Transverse colon (tissue), 4 donors: Measurements from ENCODE around the gene XKRX. TPM values are rescaled to one million over a fixed set of nuclear protein-coding genes. Genes with fewer than 3 reads are reported as not detected.

Source experiments
- DNase-seq: peaks from one replicate; pipeline ENCODE4 v3.0.0-alpha.2; 2019
- H3K27ac ChIP-seq, 4 donors: fragments of 200-600 bp; sonication (generic); 2 replicates each; pipeline ENCODE4 v1.5.1; 2016 to 2018; ENCODE audit warnings: inconsistent platforms in 4 of 4
- H3K27me3 ChIP-seq: fragments of 200-600 bp; sonication (generic); 2 replicates; pipeline ENCODE4 v1.5.1; 2017; ENCODE audit warnings: inconsistent platforms
- H3K36me3 ChIP-seq, 4 donors: fragments of 200-600 bp; sonication (generic); 2 replicates each; pipeline ENCODE4 v1.5.1; 2017 to 2019; ENCODE audit warnings: inconsistent platforms in 4 of 4
- H3K4me1 ChIP-seq, 4 donors: fragments of 200-600 bp; sonication (generic); 2 replicates each; pipeline ENCODE4 v1.5.1; 2017 to 2020; ENCODE audit warnings: inconsistent platforms in 4 of 4
- H3K4me3 ChIP-seq, 4 donors: fragments of 200-600 bp; sonication (generic); 1 replicate in 1 of 4; 2 replicates in 3 of 4; pipeline versions ENCODE4 v1.5.1 to v1.6.1; 2017 to 2019; ENCODE audit warnings: inconsistent platforms in 4 of 4
- H3K9me3 ChIP-seq, 2 donors: fragments of 200-600 bp; sonication (generic); 2 replicates each; pipeline ENCODE4 v1.5.1; 2017 to 2019; ENCODE audit warnings: inconsistent platforms in 2 of 2
- EP300 ChIP-seq: sonication (generic); formaldehyde crosslinking; IDR thresholded peaks from one replicate; pipeline ENCODE4 v1.6.1; 2017; ENCODE audit warnings: antibody characterized with exemption, low read depth
- POLR2A ChIP-seq: fragments of 450-650 bp; IDR thresholded peaks from one replicate; pipeline ENCODE4 v1.6.1; 2016; ENCODE audit warnings: antibody characterized with exemption, mild to moderate bottlenecking, moderate library complexity
- POLR2AphosphoS5 ChIP-seq, 3 donors: sonication (generic); formaldehyde crosslinking; IDR thresholded peaks; one replicate each; pipeline ENCODE4 v1.6.1; 2016; ENCODE audit warnings: antibody characterized with exemption in 3 of 3
- WGBS, 2 donors: methylation state at CpG; one replicate each; pipeline ENCODE4 v1.1.5; 2018; ENCODE audit warnings: low coverage in 1 of 2; 5-methylcytosine and 5-hydroxymethylcytosine counted together
- in situ Hi-C, 4 donors: fragments of 200-750 bp; cut with MboI; loops; one replicate each; pipeline versions ENCODE4 v1.15.0 to v1.15.1; 2017; ENCODE audit warnings: low sequenced_read_pairs in 3 of 4, low pct_ligation_motif_present in 1 of 4, low pct_unique_long_range_greater_than_20kb in 1 of 4
- intact Hi-C: fragments of 100-400 bp; cut with DNase I; formaldehyde crosslinking; loops from one replicate; pipeline ENCODE4 v1.15.1; 2023; ENCODE audit warnings: low total_unique reads
- total RNA-seq, 4 donors: library from RNA; depleted of rRNA; stranded (reverse); fragments of >200 nt; gene quantifications; one replicate each; pipeline ENCODE4 v1.1.0, GENCODE V29; 2016
- TF ChIP-seq, protein P1 (sequence below), 5 experiments: fragments of 200-600 bp in 3 of 5; fragments of 450-650 bp in 2 of 5; sonication (generic) in 3 of 5; IDR thresholded peaks; 1 replicate in 2 of 5; 2 replicates in 3 of 5; pipeline ENCODE4 v1.5.1; 2016 to 2017; ENCODE audit warnings: antibody characterized with exemption in 5 of 5, inconsistent platforms in 3 of 5, mild to moderate bottlenecking in 2 of 5, moderate library complexity in 1 of 5

Gene XKRX
- total RNA-seq, 4 donors from 2014 or later, result 1.9 to 5.9 (median 2.2) TPM

DNA sequence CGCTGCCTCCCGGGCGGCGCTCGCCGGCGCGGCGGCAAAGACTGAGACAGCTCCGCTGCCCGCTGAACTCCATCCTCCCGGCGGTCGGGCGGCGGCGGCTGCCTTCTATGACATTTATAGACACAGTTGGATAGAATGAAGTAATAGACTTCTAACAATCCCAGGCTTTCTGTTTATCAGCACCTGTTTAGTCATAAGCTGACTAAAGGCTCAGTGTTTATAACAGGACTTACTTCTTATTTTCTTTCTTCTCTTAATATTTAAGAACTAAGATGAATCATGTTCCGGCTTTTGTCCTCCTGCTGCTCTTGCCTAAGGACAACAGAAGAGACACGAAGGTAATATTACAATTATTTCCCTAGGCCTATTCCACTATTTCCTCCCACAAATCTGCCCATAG lies 44.7 kb upstream of the XKRX start:
- in situ Hi-C loops, result no loop called here
- TF ChIP-seq POLR2A (no peak), EP300 (no peak), POLR2AphosphoS5 (IDR thresholded peaks at IDR 0.05) (no peak)
- TF ChIP-seq, protein P1, sequence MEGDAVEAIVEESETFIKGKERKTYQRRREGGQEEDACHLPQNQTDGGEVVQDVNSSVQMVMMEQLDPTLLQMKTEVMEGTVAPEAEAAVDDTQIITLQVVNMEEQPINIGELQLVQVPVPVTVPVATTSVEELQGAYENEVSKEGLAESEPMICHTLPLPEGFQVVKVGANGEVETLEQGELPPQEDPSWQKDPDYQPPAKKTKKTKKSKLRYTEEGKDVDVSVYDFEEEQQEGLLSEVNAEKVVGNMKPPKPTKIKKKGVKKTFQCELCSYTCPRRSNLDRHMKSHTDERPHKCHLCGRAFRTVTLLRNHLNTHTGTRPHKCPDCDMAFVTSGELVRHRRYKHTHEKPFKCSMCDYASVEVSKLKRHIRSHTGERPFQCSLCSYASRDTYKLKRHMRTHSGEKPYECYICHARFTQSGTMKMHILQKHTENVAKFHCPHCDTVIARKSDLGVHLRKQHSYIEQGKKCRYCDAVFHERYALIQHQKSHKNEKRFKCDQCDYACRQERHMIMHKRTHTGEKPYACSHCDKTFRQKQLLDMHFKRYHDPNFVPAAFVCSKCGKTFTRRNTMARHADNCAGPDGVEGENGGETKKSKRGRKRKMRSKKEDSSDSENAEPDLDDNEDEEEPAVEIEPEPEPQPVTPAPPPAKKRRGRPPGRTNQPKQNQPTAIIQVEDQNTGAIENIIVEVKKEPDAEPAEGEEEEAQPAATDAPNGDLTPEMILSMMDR (IDR thresholded peaks at IDR 0.05), result no peak
- WGBS, 2 donors, result 97 to 100% methylated on average over 1 to 19 of the region's 19 CpGs
- H3K9me3 ChIP-seq, result no peaks in the 10 kb centered on the region
- intact Hi-C loops, result no loop called here
- no peaks in the 10 kb centered on the region for H3K27me3 ChIP-seq
- no peaks in the 10 kb centered on the region for H3K4me1 ChIP-seq
- H3K4me3 ChIP-seq, result no peak overlapping the region
- H3K27ac ChIP-seq, result no peak overlapping the region
- no peak for DNase-seq
- no peaks in the 10 kb centered on the region for H3K36me3 ChIP-seq

DNA sequence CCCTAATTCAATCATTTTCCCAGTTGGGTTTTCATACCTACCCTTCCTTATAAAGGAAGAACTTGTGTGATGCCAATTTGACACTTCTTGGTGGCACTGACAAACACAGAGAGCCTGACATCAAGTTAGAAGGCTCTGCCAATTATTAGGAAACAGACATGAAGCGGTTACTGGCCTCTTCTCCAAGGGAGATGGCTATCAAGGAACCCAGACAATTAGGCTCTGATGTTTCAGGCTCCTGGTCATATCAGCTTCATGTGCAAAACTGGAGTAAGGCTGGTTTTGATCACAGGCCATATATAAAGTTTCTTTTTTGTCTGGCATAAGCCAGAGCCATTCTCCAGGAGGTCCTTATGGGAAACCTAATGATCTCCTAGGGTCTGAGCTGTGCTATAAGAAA lies 41.2 kb upstream of the XKRX start:
- WGBS, 2 donors, result 60% methylated on average over 1 of the region's 1 CpG; no CpG with 5 or more reads in 1 of the 2 donors
- in situ Hi-C loops (no loop called here), intact Hi-C loops (loop anchor here (5.0 kb wide), 1 partner anchor 732 kb away; no protein-coding TSS in a partner anchor)
- no peak for TF ChIP-seq POLR2AphosphoS5 (IDR thresholded peaks at IDR 0.05)
- Histone ChIP-seq H3K4me1 (no peaks in the 10 kb centered on the region), H3K27me3 (no peaks in the 10 kb centered on the region), H3K27ac (no peak overlapping the region), H3K9me3 (no peaks in the 10 kb centered on the region), H3K36me3 (no peaks in the 10 kb centered on the region), H3K4me3 (no peak overlapping the region)
- no peak for DNase-seq

DNA sequence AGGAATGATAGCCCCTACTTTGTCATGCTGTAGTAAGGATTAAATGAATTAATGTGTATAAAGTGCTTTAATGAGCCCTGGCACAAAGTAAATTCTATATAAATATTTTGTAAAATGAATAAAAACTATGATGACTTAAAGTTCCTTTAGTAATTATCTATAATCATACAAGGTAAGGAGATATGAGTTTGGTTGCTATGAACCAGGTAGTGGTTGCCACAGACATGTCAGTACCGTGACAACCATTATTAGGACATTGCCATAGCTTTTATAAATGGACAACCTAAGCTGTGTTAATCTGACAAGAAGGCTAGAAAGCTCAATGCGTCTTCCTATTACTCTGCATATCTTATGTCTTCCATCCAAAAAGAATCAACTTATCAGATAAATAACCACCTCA lies 40.7 kb upstream of the XKRX start, which contains the start of gene ARL13A:
Gene ARL13A, plus strand, starts transcription at position 301 of the 400 bp plus-strand sequence. CDS start 3,982 bp downstream, outside the sequence.
- Histone ChIP-seq H3K4me1 (peaks cover 0 to 2% (median 0%) of the 10 kb centered on the region in 4 donors), H3K4me3 (no peak within 1 kb of the TSS), H3K27ac (no peak within 1 kb of the TSS), H3K9me3 (no peaks in the 10 kb centered on the region), H3K27me3 (no peaks in the 10 kb centered on the region), H3K36me3 (no peaks in the 10 kb centered on the region)
- WGBS, 2 donors, result 74 to 80% methylated on average over 1 to 2 of the region's 2 CpGs
- TF ChIP-seq EP300, result no peak
- TF ChIP-seq POLR2AphosphoS5 (IDR thresholded peaks at IDR 0.05), result no peak
- TF ChIP-seq, protein P1 (IDR thresholded peaks at IDR 0.05), result no peak
- no peak for TF ChIP-seq POLR2A
- in situ Hi-C loops (no loop called here), intact Hi-C loops (loop anchor here (5.0 kb wide), 1 partner anchor 733 kb away; no protein-coding TSS in a partner anchor)
- DNase-seq, result no peak

DNA sequence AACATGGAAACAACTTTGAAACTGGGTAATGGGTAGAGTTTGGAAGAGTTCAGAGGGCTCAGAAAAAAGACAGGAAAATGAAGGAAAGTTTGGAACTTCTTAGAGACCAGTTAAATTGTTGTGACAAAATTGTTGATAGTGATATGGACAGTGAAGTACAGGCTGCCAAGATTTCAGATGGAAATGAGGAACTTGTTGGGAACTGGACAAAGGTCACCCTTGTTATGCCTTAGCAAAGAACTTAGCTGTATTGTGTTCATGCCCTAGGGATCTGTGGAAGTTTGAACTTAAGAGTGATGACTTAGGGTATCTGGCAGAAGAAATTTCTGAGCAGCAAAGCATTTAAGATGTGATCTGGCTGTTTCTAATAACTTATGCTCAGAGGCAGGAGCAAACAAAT lies 35.6 kb upstream of the XKRX start:
- Histone ChIP-seq H3K27me3 (no peaks in the 10 kb centered on the region), H3K9me3 (no peaks in the 10 kb centered on the region), H3K4me1 (peaks cover 0 to 2% (median 0%) of the 10 kb centered on the region in 4 donors), H3K4me3 (no peak overlapping the region), H3K27ac (no peak overlapping the region), H3K36me3 (no peaks in the 10 kb centered on the region)
- no peak for DNase-seq
- intact Hi-C loops, result no loop called here
- in situ Hi-C loops, result no loop called here
- TF ChIP-seq, protein P1 (IDR thresholded peaks at IDR 0.05), result no peak
- TF ChIP-seq POLR2A (no peak), EP300 (no peak), POLR2AphosphoS5 (IDR thresholded peaks at IDR 0.05) (no peak)

DNA sequence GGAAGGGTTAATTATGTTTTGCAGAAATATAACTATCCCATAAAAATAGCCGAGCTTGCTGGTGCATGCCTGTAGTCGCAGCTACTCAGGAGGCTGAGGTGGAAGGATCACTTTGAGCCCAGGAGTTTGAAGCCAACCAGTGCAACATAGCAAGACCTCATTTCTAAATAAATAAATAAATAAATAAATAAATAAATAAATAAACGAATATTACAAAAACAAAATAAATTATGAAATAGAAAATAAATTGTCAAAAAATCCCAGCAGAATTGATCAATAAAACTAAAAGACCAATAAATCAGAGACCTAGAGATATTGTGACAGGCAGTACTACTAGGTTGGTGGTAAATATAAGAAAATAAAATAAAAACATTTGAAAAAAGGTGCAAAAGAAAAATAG lies 34.1 kb upstream of the XKRX start:
- TF ChIP-seq EP300, result no peak
- TF ChIP-seq, protein P1 (IDR thresholded peaks at IDR 0.05), result no peak
- TF ChIP-seq POLR2AphosphoS5 (IDR thresholded peaks at IDR 0.05), result no peak
- TF ChIP-seq POLR2A, result no peak
- in situ Hi-C loops, result no loop called here
- WGBS, 2 donors, result 77 to 93% methylated on average over 3 of the region's 3 CpGs

More for the DNA sequence above, 34.1 kb upstream of the XKRX start:
- intact Hi-C loops, result no loop called here
- H3K27ac ChIP-seq, result no peak overlapping the region
- H3K27me3 ChIP-seq, result no peaks in the 10 kb centered on the region
- H3K9me3 ChIP-seq, result no peaks in the 10 kb centered on the region
- peaks cover 0 to 2% (median 0%) of the 10 kb centered on the region in 4 donors for H3K4me1 ChIP-seq
- no peak overlapping the region for H3K4me3 ChIP-seq
- H3K36me3 ChIP-seq, result no peaks in the 10 kb centered on the region
- DNase-seq, result no peak
